Panc1 (cell line): Measurements from ENCODE around the gene CPT2. TPM values are rescaled to one million over a fixed set of nuclear protein-coding genes. Genes with fewer than 3 reads are reported as not detected.

ENCODE experiments used
- ATAC-seq: fragments of 200-7000 bp; cut with Tn5 transposase; 2 replicates; pipeline ENCODE4 v1.9.1; 2020; ENCODE audit warnings: mild to moderate bottlenecking, moderate library complexity
- BruUV-seq: library from RNA; stranded (reverse); fragments of 400-500 nt; replicated peaks from 2 replicates; lab custom pipeline; 2021; lab: Mats Ljungman, UMichigan
- CTCF ChIA-PET: fragments of 300-600 bp; sonication (Branson Sonifier 250); formaldehyde crosslinking; loops from one replicate; lab custom pipeline; 2022; ENCODE audit warnings: antibody characterized with exemption; lab: Charles Lee
- POLR2A ChIA-PET: fragments of 300-600 bp; sonication (Branson Sonifier 250); formaldehyde crosslinking; loops from one replicate; lab custom pipeline; 2022; ENCODE audit warnings: antibody characterized with exemption; lab: Charles Lee
- DNase-seq: peaks from one replicate; pipeline ENCODE4 v3.0.0-alpha.2; 2010; ENCODE audit warnings: low read depth, low spot score
- H3K27ac ChIP-seq: 2 replicates; pipeline ENCODE4 v1.5.1; 2011; ENCODE audit warnings: mild to moderate bottlenecking, low read length, inconsistent platforms
- H3K27me3 ChIP-seq: fragments of 200-500 bp; sonication (Bioruptor generic); 2 replicates; pipeline ENCODE4 v1.6.0; 2014; ENCODE audit warnings: low read length, inconsistent platforms; ENCODE audit not compliant: control insufficient read depth, insufficient read depth
- H3K36me3 ChIP-seq: fragments of 200-500 bp; sonication (Bioruptor generic); 2 replicates; pipeline ENCODE4 v1.5.1; 2014; ENCODE audit warnings: inconsistent platforms, mild to moderate bottlenecking, low read length, moderate library complexity; ENCODE audit not compliant: control insufficient read depth, insufficient read depth
- H3K4me1 ChIP-seq: 2 replicates; pipeline ENCODE4 v1.5.1; 2011; ENCODE audit warnings: inconsistent platforms, mild to moderate bottlenecking, low read length, moderate library complexity; ENCODE audit not compliant: control insufficient read depth, insufficient read depth
- H3K4me3 ChIP-seq, 2 experiments: 2 replicates each; pipeline ENCODE4 v1.5.1; 2011 to 2012; ENCODE audit warnings: low read depth in 2 of 2, low read length in 2 of 2, mild to moderate bottlenecking in 2 of 2, inconsistent platforms in 1 of 2, moderate library complexity in 1 of 2
- H3K9me3 ChIP-seq: fragments of 200-500 bp; sonication (Bioruptor generic); 2 replicates; pipeline ENCODE4 v1.5.1; 2014; ENCODE audit warnings: low read depth, mild to moderate bottlenecking, inconsistent platforms, low read length, moderate library complexity; ENCODE audit not compliant: control insufficient read depth, insufficient read depth
- POLR2AphosphoS5 ChIP-seq: IDR thresholded peaks from 2 replicates; pipeline ENCODE4 v1.6.1; 2012; ENCODE audit warnings: mild to moderate bottlenecking, low read depth, low read length, moderate library complexity
- SIN3A ChIP-seq: IDR thresholded peaks from 2 replicates; pipeline ENCODE4 v1.6.1; 2012; ENCODE audit warnings: low read depth, mild to moderate bottlenecking, low read length, moderate library complexity, borderline replicate concordance; ENCODE audit not compliant: insufficient read depth
- TCF7L2 ChIP-seq: IDR thresholded peaks from 2 replicates; pipeline ENCODE4 v1.6.1; 2011; ENCODE audit warnings: mild to moderate bottlenecking, low read depth, low read length, inconsistent platforms
- in situ Hi-C: cut with HindIII; loops from 2 replicates; pipeline ENCODE4 v1.10.0; 2016; ENCODE audit warnings: low sequenced_read_pairs, low pct_unique_long_range_greater_than_20kb
- intact Hi-C: fragments of 100-400 bp; cut with micrococcal nuclease; formaldehyde crosslinking; loops from one replicate; pipeline ENCODE4 v1.10.0; 2022; ENCODE audit not compliant: unreplicated experiment
- total RNA-seq: library from RNA; stranded (reverse); gene quantifications from one replicate; pipeline ENCODE4 v1.2.1, GENCODE V29; 2021; ENCODE audit not compliant: unreplicated experiment
- TF ChIP-seq, protein P1 (sequence below): fragments of 450-650 bp; IDR thresholded peaks from 2 replicates; pipeline ENCODE4 v1.5.1; 2017; ENCODE audit warnings: mild to moderate bottlenecking
- TF ChIP-seq, protein P2 (sequence below), 2 experiments: IDR thresholded peaks; 2 replicates each; pipeline ENCODE4 v1.6.1; 2011 to 2012; ENCODE audit warnings: low read depth in 2 of 2, control low read depth in 1 of 2, low read length in 1 of 2, mild to moderate bottlenecking in 1 of 2, moderate library complexity in 1 of 2; ENCODE audit not compliant: insufficient read depth in 1 of 2

CPT2 gene
- total RNA-seq, 1 experiment from 2014 or later, result 18.9 TPM

GRCh38 chr1:53196017-53196484 is 573 bp upstream of the CPT2 start:
- H3K4me1 ChIP-seq, result peaks cover 15% of the 10 kb centered on the region
- peak overlapping the region; percentile 91 to 97 for H3K4me3 ChIP-seq
- intact Hi-C loops, result no loop called here
- ATAC-seq (peak; percentile 20; the same call in 1 of the 2 replicates), DNase-seq (no peak)
- BruUV-seq, result no TSS peak
- H3K27me3 ChIP-seq, result no peaks in the 10 kb centered on the region
- TF ChIP-seq SIN3A (no peak), POLR2AphosphoS5 (no peak), TCF7L2 (no peak)
- in situ Hi-C loops, result no loop called here
- H3K27ac ChIP-seq, result peak overlapping the region; percentile 97
- CTCF ChIA-PET, result no interaction called here
- no peaks in the 10 kb centered on the region for H3K9me3 ChIP-seq
- POLR2A ChIA-PET, result no interaction called here
- H3K36me3 ChIP-seq, result peaks cover 2% of the 10 kb centered on the region

DNA sequence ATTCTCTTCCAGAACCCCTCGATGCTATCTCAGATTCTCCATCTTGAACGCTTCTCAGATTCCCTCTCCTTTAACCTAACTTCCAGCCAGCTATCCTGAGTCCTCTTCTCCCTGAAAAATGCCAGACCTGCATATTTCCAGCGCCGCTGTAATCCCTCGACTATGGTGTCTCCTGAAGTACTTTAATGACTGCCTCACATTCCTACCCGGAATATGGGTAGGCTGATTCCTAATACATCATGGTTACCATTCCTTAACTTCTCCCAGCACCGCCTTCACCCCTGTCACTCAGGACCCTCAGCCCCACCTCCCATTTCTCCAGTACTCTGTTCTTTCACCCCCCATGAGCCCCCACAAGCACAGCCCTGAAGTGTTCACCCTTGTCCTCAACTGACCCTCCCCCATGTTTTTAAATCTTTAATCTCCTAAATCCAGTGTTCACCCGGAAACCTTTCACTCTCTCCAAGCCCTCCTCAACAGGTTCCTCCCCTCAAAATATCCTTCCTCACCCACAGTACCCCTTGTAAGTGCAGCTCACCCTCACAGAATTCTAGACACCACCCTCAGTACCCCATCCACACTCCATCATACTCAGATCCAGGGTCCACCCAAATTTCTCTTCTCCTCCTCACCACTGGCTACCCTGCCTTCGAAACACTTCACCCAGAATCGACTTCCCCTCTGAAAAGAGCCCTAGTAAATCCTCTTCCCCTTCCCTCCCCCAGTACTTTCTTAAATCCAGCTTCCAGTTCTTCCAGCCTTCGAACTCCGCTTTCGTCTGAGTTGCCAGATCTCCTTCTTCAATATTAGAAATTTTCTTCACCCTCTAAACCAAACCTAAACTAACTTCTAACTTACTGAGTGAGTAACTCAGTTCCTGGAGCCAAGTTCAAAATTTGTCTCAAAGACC is 922 bp downstream of the CPT2 start:
- no peaks in the 10 kb centered on the region for H3K9me3 ChIP-seq
- DNase-seq (no peak), ATAC-seq (peak; percentile 1; the same call in 1 of the 2 replicates)
- BruUV-seq, result TSS peak; percentile 73
- TF ChIP-seq, protein P1, sequence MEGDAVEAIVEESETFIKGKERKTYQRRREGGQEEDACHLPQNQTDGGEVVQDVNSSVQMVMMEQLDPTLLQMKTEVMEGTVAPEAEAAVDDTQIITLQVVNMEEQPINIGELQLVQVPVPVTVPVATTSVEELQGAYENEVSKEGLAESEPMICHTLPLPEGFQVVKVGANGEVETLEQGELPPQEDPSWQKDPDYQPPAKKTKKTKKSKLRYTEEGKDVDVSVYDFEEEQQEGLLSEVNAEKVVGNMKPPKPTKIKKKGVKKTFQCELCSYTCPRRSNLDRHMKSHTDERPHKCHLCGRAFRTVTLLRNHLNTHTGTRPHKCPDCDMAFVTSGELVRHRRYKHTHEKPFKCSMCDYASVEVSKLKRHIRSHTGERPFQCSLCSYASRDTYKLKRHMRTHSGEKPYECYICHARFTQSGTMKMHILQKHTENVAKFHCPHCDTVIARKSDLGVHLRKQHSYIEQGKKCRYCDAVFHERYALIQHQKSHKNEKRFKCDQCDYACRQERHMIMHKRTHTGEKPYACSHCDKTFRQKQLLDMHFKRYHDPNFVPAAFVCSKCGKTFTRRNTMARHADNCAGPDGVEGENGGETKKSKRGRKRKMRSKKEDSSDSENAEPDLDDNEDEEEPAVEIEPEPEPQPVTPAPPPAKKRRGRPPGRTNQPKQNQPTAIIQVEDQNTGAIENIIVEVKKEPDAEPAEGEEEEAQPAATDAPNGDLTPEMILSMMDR, result no peak
- TF ChIP-seq TCF7L2 (no peak), SIN3A (no peak)
- H3K27me3 ChIP-seq, result no peaks in the 10 kb centered on the region
- in situ Hi-C loops, result no loop called here
- peaks cover 2% of the 10 kb centered on the region for H3K36me3 ChIP-seq
- H3K4me3 ChIP-seq, result peak overlapping the region; percentile 91 to 97
- peaks cover 15% of the 10 kb centered on the region for H3K4me1 ChIP-seq
- CTCF ChIA-PET, result no interaction called here
- intact Hi-C loops, result no loop called here
- POLR2A ChIA-PET, result no interaction called here
- peak overlapping the region; percentile 97 for H3K27ac ChIP-seq

- DNase-seq (no peak), ATAC-seq (no peak)
- ChIA-PET POLR2A (interaction anchor here (0.6 kb wide), 1 partner anchor 235 kb away, joined by 3 read pairs; no protein-coding TSS in a partner anchor), CTCF (no interaction called here)
- Histone ChIP-seq H3K27ac (peak overlapping the region; percentile 97), H3K36me3 (peaks cover 7% of the 10 kb centered on the region), H3K9me3 (no peaks in the 10 kb centered on the region), H3K27me3 (no peaks in the 10 kb centered on the region), H3K4me3 (no peak overlapping the region), H3K4me1 (peaks cover 15% of the 10 kb centered on the region)
- TF ChIP-seq, protein P2, sequence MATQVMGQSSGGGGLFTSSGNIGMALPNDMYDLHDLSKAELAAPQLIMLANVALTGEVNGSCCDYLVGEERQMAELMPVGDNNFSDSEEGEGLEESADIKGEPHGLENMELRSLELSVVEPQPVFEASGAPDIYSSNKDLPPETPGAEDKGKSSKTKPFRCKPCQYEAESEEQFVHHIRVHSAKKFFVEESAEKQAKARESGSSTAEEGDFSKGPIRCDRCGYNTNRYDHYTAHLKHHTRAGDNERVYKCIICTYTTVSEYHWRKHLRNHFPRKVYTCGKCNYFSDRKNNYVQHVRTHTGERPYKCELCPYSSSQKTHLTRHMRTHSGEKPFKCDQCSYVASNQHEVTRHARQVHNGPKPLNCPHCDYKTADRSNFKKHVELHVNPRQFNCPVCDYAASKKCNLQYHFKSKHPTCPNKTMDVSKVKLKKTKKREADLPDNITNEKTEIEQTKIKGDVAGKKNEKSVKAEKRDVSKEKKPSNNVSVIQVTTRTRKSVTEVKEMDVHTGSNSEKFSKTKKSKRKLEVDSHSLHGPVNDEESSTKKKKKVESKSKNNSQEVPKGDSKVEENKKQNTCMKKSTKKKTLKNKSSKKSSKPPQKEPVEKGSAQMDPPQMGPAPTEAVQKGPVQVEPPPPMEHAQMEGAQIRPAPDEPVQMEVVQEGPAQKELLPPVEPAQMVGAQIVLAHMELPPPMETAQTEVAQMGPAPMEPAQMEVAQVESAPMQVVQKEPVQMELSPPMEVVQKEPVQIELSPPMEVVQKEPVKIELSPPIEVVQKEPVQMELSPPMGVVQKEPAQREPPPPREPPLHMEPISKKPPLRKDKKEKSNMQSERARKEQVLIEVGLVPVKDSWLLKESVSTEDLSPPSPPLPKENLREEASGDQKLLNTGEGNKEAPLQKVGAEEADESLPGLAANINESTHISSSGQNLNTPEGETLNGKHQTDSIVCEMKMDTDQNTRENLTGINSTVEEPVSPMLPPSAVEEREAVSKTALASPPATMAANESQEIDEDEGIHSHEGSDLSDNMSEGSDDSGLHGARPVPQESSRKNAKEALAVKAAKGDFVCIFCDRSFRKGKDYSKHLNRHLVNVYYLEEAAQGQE (IDR thresholded peaks at IDR 0.05; ENCODE audit: insufficient read depth in 1 of 2, low read depth in 2 of 2, low read length in 1 of 2), result no peak
- no peak for TF ChIP-seq TCF7L2
- TF ChIP-seq, protein P1, result no peak
- TF ChIP-seq POLR2AphosphoS5, result no peak
- TF ChIP-seq SIN3A, result no peak
- in situ Hi-C loops, result no loop called here
- intact Hi-C loops, result no loop called here
- BruUV-seq, result no TSS peak
Observed at GRCh38 chr1:53198241-53198651, 1.6 kb downstream of the CPT2 start.
